GM18858 (cell line): ENCODE results near the gene DNAJC24.

Experiments used
- ATAC-seq: cut with Tn5 transposase; IDR thresholded peaks from one replicate; pipeline ENCODE4 v1.9.1; 2021; ENCODE audit not compliant: unreplicated experiment

Gene DNAJC24

DNA sequence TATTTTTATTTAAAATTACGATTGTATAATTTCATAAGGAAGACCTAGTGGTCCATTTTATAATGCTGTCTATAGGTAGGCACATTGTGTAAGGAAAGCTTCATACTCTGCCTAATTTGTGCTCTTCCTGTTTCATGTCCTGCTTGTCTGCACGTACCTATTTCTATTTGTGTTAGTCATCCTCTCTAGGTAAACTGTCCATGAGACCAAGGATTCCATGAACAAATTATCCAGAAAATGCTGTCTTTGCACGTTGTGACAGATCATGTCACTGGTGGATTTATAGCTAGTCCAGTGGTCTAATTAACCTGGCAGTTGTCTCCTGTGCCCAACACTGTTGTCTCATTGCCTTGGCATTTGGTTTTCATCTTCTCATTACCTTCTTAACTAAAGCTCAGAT, 44.7 kb downstream of the DNAJC24 start:
- no peak for ATAC-seq

DNA sequence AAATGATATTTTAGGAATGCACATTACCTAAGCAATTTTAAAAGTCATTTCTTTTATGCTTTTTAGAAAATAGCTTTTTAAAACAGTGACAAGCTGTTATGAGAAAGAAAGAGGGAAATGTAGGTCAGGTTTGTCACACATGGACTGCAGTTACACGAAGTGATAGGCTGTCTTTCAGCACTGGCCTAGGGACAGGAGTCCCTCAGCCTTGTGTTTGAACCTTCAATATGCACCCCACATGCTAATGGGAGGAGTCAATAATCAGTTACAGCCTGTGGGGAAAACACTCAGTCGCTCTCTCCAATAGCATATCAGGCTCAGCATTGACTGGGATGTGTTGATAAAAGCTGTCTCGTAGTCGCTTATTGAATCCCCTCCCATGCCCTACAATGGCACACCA, 45.8 kb downstream of the DNAJC24 start:
- no peak for ATAC-seq

DNA sequence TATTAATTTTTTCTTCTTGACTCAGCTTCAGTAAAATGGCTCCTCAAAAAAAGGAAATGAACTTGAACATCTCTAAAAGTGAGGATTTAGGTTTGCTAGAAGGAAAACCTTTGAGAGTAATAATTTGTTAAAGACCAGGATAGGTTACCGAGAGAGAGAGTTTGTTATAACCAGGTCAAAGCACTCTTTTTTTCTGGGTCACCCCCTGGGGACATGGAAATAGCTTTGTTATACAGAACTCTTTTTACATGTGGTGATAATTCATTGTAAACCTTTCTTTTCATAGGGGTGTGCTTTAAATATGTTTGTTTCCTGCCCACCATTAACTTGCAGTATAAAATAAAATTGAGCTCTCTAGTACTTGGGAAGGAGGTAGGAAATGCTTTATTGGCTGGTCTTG, 47.7 kb downstream of the DNAJC24 start:
- ATAC-seq = no peak

DNA sequence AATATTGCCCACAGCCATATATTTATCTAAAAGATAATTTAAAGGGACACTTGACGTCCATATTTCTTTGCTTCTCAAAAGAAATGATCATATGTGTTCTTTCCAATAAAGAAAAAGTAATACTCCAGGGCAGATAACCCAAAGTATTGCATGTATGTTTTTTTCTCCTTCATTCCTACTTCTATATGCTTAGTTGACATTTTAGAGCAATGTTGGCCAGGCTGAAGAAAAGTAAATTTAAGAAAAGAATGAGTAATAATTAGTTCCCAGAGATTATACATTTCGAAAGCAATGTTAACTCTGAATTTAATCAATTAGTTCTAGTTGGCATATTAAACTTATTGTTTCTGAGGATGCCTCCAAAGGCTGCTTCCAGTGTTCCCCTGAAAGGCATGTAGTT, 48.2 kb downstream of the DNAJC24 start:
- ATAC-seq = no peak

DNA sequence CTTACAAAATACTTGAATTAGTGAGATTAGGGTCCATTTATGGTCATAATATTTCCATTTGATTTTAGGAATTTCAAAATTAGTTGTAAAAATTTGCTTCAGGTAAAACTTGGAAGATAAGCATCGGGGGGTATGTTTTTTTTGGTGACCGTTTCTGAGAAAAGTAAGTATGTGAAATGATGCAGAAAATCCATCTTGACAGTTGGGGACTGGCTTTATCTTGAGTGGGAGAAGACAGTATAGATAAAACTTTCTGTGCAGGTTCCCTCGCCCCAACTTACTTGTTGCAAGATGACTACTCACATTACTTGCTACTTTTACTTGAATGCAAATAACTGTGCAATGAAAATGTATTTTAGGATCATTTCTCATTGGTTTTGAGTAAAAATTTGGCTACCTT, 49.5 kb downstream of the DNAJC24 start:
- ATAC-seq = no peak

DNA sequence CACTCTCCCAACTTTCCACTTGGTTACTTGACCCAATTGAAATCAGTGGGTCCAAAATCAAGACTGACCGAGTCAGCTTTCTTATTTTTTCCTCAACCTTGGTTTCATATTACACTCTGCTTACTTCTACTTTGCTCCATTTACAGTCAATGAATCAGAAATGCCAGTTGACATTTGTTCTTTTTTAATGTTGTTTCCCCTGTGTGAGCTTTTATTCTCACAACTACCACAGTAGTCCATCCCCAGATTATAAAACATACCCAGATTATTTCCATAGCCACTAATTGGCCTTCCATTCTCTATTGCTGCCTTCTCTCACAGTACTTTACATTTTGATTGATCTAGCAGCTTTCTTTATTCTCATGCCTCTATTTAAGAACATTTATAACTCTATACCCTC, 50.0 kb downstream of the DNAJC24 start:
- no peak for ATAC-seq

DNA sequence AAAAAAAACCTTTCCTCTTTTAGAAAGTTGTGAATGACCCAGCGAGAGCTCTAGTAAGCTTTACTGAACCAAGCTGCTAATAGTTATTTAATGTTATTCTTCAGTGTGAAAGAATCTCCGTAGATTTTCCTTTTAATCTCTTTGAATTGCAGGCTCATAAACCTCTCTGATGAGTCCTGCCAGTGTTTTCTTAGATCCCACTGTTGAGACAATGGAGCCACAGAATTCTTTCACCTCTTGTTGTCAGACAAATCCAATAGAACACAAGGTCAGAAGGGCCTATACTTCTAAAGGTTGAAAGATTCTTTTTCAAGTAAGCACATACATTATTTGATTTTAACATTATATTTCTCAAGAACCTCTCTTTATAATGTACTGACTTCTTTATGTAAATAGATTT, 52.2 kb downstream of the DNAJC24 start:
- no peak for ATAC-seq

DNA sequence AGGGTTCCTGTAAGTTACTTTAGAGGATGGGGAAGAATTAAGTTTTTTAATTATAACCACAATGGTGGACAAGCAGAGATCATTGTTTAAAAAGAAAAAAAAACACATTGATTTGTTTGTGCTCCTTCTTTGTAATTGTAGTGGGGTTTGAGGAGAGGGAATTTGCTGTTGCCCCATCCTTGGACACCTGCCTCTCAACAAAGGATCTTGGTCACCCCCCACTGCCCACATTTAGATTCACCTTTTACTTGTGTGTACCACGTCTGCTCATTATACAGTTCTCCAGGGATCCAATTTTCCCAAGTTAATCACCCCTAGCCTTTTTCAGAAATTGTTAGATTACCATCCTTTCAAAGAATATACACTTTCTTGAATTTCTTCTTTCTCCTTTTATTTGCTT, 53.0 kb downstream of the DNAJC24 start:
- ATAC-seq = no peak

DNA sequence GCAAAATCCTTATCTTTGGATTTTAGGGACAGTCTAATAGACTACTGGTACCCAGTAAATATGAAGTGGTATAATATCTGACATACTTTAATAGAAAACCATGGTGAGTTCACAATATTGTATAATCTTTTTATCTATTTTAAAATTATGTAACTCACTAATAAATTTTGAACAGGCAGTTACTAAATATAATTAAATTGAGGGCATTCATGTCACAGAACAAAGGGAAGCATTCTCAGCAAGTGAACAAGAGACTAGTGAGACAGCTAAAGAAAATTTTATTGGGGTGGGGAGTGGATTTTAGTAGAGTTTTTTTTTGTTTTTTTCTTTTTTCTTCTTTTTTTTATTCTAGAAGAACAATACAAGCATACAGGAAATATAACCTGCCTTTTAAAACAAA, 55.0 kb downstream of the DNAJC24 start:
- no peak for ATAC-seq

DNA sequence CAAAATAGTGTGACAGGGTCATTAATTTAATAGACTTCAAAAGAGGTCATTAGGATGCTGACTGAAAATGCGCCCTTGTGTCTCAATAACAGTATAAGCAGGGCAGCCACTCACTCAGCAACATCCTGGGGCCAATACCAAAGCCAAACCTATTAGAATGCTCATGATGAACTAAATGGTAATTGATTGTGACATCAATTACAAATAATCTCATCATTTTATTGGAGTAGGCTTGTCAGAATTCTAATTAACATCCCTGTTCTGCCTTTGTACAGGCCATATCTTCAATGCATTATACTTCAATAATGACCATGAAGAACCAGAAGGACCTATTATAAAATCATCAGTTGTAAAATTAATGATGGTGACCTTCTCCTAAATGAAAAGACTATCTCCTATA, 64.2 kb downstream of the DNAJC24 start:
- ATAC-seq = no peak

DNA sequence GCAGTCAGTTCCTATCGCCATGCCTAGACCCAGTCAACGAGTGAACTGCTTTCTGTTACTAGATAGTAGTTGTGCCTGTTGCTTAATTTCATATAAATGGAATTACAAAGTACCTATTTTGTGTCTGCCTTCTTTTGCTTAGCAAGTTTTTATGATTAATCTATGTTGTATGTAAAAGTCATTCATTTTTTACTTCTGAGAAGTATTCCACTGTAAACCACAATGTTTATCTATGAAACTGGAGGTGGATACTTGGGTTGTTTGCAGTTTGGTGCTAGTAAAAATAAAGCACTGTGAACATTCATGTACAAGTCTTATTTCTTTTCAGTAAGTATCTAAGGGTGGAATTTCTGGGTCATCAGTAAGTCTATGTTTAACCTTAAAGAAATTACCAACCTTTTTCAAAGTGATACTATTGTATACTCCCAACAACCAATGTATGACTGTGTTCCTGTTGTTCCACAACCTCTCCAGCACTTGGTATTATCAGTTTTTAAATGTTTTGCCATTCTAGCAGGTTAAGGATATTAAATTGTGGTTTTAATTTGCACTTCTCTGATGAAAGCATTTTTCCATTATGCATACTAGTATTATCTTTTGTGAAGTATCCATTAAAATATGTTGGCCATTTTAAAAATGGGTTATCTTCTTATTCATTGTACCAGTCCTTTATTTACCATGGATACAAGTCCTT, 68.2 kb downstream of the DNAJC24 start:
- ATAC-seq = no peak

DNA sequence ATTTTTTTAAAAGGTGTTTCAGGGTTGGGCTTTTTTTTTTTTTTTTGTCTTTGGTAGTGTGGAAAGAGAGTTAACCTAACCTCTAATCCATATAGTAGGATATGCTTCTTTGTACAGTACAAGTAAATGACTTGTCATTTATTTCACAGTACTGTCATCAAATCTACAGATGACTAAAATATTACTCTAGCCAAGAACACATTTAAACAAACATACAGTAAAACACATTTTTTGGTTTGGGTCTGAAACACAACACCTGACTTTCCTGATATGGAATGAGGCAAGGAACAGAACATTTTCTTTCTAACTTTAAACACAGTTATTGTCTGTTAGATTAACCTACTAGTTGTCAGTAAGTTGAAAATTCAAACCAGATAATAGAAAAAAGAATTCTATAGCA, 71.6 kb downstream of the DNAJC24 start:
- no peak for ATAC-seq

DNA sequence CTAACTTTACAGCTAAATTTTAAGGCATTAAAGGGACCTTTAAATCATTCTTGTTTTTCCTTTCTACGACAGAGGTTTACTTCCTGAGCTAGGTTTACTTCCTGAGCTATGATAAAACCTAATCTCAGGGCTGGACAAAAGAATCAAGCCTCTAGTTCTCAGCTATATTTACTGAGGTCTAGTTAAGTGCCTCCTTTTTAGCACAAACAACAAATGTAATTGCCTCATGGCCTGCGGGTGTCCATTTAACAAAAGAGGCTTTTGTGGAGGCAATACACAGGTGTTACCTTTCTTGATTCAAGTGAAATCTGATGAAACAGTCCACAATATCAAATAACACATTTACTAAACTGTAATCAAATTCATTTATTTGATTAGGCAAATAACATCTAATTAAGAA, 72.4 kb downstream of the DNAJC24 start:
- no peak for ATAC-seq

DNA sequence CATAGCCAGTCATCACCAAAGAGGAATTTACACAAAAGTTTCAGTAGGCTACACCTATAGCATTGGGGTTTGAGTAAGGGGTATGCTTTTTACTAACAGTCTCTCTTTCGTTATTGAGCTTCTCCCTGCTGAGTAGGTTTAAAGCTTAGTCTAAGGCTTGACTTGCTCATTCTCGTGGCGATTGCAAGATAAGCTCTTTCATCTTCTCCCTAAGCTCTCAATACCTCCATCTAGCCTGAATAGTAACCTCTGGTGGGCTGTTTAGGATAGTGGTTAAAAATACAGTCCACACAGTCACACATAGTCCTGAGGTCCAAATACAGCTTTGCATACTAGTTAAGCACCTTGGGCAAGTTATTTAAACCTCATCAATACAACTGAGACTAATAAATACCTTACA, 74.1 kb downstream of the DNAJC24 start:
- ATAC-seq = no peak

DNA sequence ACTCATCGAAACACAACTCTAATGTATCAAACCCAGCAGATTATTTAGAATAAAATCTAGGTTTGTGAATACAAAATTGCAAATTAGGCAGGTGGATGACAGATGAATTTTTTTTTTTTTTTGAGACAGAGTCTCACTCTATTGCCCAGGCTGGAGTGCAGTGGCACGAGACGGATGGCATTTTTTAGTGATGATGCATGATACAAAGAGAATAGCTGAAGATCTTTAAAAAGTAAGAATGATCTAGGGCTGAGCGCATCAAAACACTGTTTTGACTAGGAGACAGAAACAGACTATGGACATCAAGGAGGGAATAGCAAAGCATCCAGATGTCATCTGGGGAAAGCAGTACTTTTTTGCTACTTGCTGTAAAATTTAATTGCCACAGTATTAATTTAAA, 76.0 kb downstream of the DNAJC24 start:
- ATAC-seq = no peak

DNA sequence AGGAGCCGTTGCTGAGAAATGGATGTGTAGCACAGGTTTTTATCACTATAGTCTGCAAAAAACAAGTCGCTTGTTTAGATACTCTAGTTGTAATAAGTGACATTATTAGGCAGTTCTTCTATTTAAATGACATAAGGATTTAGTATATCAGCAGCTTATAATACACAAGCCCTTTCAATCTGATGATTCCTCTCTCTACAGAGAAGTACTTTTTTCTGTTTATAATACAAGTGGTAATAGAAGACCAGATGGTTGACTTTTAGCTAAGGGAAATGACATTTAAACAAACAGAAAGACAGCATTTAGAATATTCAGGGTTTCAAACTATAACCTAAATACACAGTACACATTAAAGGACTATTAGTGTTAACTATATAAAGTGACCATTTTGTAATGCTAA, 79.4 kb downstream of the DNAJC24 start:
- ATAC-seq = no peak

DNA sequence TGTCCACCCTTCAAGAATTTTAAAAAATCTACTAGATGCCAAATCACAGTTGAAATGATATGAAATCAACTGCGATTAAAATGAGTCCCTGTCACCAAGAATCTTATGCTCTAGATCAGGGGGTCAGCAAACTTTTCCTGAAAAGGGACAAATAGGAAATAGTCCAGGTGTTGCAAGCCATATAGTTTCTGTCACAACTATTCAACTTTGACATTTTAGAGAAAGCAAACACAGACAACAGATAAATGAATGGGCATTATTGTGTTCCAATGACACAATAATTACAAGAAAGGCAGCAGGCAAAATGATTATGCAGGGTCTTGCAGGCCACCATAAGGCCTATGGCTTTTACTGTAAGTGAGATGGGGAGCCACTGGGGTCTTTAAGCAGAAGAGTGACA, 81.2 kb downstream of the DNAJC24 start:
- no peak for ATAC-seq

DNA sequence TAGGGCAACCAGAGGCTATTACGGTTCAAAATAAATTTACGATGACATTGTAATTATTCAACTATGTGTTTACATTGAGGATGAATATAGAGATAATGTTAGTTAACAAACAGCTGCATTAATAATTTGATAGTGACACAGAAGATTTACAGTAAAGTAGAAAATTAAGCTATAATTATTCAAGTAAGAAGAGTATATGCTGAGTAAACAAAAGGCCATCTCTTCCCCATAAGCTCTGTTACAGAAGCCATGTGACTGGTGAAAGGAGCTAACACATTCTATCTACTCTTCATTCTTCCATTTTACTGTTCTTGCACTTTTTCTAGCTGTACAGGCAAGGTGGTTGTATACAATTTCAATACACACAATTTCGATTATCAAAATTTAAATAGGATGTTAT, 85.5 kb downstream of the DNAJC24 start:
- ATAC-seq = no peak

DNA sequence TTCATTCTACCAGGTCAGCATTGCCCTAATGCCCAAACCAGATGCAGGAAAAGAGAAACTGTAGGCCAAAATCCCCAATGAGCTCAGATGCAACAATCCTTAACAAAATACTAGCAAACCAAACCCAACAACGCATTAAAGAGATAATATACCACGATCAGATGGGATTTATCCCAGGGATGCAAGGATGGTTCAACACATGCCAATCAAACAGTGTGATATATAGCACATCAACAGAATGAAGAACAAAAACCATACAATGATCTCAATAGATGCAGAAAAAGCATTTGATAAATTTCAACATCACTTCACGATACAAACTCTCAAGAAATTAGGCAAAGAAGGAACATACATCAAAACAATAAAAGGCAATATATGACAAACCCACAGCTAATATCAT, 94.8 kb downstream of the DNAJC24 start:
- no peak for ATAC-seq

DNA sequence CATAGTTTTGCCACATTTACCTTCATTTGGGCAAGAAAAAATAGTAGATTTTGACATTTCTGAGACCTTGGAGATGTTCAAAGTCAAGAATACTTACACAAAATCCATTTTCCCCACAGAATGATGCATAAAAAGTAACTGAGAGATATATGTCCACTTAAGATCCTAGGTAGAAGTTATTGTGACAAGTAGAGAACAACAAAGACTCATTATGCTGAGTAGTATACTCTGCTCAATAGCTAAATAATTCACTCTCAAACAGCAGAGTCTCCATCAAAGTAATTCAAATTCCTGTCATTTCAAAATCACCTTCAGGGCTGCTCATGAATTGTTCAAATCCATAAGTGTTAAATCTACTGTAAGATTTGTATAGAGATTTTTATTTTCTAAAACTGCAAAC, 104.4 kb downstream of the DNAJC24 start:
- no peak for ATAC-seq

DNA sequence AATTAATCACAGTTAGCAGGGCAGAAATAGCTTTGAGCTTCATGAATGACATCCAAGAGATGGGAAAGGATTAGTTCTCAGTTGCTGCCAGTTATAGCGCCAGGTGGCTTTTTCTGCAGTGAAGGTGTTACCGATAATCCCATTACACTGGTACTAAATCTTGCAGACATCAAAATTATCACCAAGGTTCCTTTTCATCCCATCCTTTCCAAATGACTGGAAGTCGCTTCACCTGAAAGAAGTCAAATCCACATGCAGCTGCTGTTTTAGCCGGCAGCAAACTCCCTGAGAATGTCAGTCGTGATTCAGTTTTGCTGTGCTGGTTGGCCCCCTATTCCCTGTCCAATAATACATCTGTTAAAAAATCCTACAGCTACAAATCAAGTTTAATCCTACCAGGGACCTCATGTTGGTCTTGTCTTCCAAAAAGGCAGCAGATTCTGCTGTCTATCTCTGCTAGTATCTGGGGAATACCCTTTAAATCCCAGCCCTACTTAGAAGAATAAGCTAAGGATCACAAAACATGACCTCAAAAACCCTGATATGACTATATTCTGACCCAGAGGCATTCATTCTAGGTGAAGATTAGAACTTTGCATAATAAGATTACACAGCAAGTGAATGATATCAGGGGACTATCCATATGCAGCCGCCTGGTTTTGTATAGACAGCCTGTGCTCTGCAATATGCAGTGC, 108.0 kb downstream of the DNAJC24 start:
- ATAC-seq = no peak

DNA sequence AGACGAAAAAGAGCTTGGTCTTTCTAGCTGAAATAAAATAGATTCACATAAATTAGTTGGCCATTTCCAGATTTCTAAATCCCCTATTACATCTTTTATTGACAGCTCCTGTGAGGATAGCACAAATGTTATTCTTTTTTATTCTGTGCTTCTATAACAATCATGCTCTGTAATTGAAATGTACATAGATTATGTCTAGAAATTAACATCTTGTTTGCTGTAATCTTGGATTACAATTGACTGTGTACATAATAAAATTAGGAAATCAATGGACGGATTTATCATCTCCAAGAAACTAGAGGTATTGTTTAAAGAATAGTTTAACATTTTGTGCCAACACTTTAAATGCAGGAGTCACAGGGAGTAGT, 108.5 kb downstream of the DNAJC24 start:
- no peak for ATAC-seq

DNA sequence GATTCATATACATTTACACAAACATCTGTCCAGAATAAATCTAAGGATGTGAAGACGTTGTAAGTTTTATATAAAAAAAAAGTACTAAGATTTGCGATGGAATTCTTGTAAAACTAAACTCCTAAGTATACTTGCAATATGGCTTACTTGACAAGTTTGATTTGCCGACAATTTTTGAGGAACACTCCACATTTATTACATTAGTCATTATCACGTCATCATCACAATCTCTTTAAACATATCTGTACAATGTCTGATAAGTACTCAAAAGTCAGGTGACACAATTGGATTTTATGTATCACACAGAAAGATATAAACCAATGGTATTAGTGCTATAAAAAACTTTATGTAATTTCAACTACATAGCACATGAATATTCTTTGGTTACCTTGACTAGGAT, 109.4 kb downstream of the DNAJC24 start:
- no peak for ATAC-seq
